HG02943 (cell line): ENCODE results near the gene PLXNA4.

Source experiments
- ATAC-seq: cut with Tn5 transposase; IDR thresholded peaks from one replicate; pipeline ENCODE4 v1.9.1; 2021; ENCODE audit warnings: mild to moderate bottlenecking, low read depth, moderate library complexity; ENCODE audit not compliant: unreplicated experiment

The PLXNA4 gene

GRCh38 chr7:132592936-132593335 lies 16.7 kb upstream of the PLXNA4 start:
- no peak for ATAC-seq

DNA sequence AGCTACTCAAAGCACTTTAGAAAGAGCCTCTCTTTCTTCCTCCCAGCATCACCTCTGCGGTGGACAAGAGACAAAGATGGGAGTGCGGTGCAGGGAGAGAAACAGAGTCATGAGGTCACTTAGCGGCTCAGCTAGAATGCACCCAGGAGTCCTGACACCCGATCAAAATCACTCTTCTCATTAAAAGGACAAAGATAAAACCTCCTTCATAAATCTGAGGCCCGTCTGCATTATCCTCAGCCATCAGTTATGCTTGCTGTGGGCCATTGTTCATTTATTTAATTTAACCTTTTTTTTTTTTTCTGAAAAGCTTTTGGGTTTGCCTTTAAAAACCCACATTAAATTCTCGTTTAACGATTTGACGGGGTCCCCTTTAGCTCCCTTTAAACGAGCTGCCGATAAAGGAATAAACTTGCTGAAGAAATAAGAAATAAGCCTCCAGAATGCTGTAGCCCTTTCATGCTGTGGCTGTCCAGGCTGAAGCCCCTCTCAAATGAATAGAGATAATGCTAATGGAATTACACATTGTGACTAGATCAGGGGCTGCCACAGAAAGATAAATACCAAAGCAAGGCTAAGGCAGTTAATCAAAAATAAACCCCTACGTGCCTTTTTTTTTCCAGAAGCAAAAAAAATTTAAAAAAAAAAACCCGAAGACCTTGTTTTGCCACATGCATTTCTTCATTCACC lies 16.1 kb upstream of the PLXNA4 start:
- no peak for ATAC-seq

DNA sequence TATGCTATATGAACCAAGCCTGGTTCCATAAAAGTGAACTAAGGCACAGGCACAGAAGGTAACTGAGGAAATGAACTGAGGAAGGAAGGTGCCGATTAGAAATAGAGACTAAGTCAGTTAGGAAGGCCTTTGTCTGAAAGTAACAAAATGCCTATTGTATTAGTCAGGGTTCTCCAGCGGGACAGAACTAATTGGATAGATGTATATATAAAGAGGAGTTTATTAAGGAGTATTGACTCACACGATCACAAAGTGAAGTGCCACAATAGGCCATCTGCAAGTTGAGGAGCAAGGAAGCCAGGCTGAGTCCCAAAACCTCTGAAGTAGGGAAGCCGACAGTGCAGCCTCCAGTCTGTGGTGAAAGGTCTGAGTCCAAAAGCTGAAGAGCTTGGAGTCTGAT lies 13.9 kb upstream of the PLXNA4 start:
- no peak for ATAC-seq

GRCh38 chr7:132588596-132588995 lies 12.3 kb upstream of the PLXNA4 start:
- ATAC-seq, result no peak

- ATAC-seq, result no peak
These were observed 8.7 kb upstream of the PLXNA4 start for GRCh38 chr7:132584796-132585494.

GRCh38 chr7:132581431-132581830 lies 5.2 kb upstream of the PLXNA4 start:
- no peak for ATAC-seq

GRCh38 chr7:132580717-132581285 lies 4.5 kb upstream of the PLXNA4 start:
- no peak for ATAC-seq

DNA sequence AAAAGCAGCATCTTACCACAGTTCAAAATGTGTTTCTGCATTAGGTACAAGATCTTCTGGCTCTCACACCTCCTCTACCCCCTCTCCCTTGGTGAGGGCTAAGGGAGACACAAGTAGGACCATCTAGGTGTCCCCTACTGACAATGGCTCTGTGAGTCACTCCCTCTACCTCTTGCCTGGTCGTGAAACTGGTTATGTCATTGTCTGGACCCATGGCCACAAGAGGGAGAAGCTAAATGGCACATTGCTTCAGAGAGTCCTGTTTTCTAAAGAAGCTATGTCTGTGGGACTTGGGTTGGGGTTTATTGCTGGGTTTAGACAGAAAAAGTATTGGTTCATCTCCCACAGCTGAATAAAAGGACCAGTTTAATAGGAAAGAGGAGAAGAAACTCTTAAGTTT lies 4.0 kb upstream of the PLXNA4 start:
- ATAC-seq, result no peak

- ATAC-seq, result no peak
These were observed 3.1 kb upstream of the PLXNA4 start for GRCh38 chr7:132579260-132579899.

GRCh38 chr7:132578826-132579225 lies 2.6 kb upstream of the PLXNA4 start:
- no peak for ATAC-seq

- ATAC-seq, result no peak
These were observed 1.7 kb upstream of the PLXNA4 start for GRCh38 chr7:132578050-132578370.

DNA sequence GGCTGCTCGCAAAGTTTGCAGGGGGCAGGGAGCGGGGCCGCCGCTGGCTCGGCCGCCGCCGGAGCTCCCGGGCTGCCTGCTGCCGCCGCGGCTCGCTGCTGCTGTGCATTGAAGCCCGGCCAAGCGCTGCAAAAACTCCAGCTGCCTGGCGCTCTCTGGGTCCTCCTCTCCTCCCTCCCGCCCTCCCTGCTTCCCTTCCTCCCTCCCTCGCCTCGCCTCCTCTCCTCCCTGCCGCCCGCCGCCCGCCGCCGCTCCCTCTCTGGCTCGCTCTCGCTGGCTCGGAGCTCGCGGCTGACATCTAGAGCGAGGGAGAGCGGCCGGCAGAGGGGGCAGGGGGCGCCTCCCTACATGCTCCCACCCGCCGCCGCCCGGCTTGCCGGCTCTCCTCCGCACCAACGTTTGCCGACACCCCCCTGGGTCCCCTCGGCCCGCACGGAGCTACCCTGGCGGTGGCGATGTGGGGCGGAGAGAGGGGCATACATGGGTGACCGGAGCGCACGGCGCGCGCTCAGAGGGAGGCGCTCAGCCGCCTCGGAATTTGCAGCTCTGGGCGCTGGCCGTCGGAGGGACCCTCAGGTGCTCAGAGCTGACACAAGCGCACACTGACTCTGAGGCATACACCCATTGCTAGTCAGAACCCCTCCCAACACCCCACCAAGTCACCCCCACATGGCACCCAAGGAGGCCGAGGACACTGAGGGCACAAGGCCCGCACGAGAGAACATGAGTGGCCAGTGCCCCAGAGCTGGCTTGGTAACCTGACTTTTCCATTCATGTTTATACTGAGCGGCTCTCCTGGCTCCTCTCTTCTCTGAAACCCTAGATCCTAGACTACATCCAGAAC lies 1.2 kb upstream of the PLXNA4 start:
- ATAC-seq, result no peak

- no peak for ATAC-seq
These were observed 433 bp upstream of the PLXNA4 start for GRCh38 chr7:132576721-132577085.

GRCh38 chr7:132575419-132575981 lies 770 bp downstream of the PLXNA4 start:
- ATAC-seq, result no peak

DNA sequence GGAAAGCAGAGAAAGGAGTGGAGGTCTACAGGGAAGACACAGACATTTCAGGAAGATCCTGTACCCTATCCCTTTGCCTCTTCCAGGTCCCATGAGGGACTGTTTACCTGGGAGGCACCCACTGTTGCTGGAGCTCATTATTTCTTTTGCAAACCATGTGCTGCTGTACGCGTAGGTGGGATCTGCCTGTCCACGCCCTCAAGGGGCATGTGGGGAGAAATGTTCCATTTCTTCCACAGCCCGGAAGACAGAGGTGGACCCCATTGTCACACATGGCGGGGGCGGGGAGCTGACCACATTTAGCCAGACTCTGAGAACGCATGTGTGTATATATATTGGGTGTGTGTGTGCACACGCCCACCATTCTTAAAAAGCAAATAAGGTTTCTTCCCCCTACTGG lies 2.0 kb downstream of the PLXNA4 start:
- no peak for ATAC-seq

DNA sequence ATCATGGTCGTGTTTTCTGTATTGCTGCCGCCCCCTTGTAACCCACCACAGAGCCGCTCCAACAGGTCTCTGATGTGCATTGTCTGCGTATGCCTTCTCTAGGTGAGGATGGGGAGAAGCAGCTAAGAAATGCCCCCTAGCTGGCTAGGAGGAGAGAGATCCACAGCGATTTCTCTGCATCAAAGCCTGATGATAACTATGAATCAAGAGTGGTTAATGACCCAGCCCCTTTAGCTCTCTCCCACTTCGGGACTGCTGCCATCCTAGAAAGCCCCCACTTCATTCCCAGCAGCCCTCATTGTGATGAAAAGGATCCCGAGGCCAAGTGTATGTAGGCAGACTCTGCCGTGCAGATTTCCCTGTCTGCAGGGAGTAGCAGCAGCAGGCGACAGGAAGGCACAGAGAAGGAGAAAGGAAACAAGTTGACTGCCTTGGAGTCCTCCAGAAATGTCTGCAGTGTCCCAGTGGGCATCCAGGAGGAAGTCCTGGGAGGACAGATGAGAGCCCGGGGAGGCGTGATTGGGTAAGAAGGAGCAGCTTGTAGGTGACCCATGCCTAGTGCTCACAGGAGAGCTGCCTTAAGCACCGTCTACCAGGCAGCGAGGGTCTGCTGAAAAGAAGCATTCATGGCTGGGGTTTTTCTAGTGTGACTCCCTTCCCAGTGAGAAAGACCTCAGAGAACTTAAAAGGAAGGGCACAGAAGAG lies 2.9 kb downstream of the PLXNA4 start:
- ATAC-seq, result no peak

DNA sequence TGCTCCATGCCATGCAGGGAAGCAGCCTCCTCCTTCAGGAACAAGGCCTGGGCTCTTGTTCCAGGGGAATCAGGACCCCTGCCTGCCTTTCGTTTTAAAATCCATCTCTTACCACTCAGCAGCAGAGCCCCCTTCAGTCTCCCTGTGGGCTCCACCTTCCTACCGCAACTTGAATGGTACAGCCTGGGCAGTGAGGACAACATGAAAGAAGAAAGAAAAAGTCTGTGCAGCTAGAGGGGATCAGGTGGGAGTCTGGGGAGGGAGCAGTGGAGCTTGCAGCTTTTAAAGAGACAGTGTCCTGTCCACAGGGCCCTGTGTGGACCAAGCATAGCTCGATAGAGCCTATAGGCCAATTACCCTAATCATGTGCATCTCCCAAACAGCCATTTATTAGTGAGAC lies 3.7 kb downstream of the PLXNA4 start:
- ATAC-seq, result no peak

GRCh38 chr7:132571970-132572369 lies 4.3 kb downstream of the PLXNA4 start:
- no peak for ATAC-seq

DNA sequence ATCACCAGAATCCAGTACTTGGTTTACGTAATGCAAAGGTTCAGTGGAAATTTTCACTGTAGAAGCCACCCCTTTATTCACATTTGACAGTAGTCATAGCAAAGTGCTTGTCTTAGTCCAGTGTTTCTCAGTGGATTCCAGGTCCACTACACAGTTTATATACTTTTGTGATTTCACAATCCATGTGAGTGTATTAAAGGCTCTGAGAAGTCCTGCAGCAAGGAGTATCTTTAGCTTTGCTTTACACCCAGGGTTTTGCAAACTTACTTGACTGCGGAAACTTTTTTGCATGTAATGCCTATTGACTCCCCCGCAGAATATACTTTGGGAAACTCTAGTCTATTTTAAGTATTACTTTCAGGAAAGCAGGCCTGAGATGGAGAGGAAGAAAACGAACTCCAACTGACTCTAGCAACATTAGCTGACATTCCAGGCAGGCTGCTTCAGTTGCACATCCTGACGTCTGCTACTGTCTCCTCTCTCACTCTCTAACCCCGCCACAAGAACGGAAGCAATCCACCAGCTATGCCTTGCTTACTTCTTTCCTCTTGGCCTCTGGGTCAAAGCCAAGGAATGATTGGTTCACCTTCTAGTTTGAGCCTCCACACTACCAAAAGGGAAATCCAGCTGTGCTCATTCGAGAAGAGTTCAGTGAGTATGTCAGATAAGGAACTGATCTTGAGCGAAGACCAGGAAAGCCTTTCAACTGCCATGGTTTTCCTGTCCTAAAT lies 6.2 kb downstream of the PLXNA4 start:
- no peak for ATAC-seq
